Stimulated activated CD4-positive, alpha-beta T cell treated with anti-CD3 and anti-CD28 coated beads, Interleukin-12 subunit alpha, Interleukin-12 subunit beta, amount 100 ng/mL, for 48 hours (primary cell): ENCODE results near the gene SELENOT.

Experiments used
- DNase-seq, 3 donors: peaks; one replicate each; pipeline ENCODE4 v3.0.0-alpha.2; 2020; ENCODE audit warnings: low read depth in 2 of 3, low spot score in 1 of 3

The SELENOT gene

GRCh38 chr3:150662410-150663200 lies 59.5 kb downstream of the SELENOT start:
- DNase-seq: no peak

- DNase-seq: no peak
Observed at GRCh38 chr3:150663461-150663860, 60.3 kb downstream of the SELENOT start.

DNA sequence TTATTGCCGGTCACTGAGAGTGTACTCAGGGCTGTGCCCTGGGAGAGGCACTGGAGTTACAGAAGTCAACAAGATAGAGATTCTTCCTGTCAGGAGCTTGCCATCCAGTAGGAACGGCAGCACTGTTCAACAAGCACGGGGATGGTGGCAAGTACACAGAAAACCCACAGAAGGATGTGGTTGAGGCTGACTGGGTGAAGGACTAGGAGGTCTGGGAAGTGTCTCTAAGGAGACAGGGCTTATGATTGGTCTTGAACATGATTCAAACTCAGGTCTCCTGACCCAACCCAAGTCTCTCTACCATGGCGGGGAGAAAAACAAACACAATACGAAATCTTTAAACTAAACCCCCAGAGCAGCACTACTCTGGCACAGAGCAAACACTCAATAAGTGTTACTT lies 63.0 kb downstream of the SELENOT start:
- DNase-seq: no peak

DNA sequence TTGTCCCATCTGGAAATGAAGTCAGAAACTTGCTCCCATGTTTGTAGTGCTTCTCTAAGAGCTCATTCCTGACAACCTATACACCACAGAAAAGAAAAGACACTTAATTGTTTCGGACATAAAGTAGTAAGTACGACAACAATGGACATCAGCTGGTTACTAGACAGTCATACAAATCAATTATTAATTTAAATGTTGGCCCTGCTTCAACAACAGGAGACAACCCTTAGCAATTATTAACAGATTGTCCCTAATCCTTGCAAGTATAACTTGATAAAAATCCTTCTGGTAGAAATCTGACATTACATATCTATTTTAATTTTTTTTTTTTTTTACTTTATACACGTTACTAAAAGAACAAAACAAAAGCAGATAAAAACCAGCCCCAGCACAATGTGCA lies 70.8 kb downstream of the SELENOT start:
- no peak for DNase-seq

DNA sequence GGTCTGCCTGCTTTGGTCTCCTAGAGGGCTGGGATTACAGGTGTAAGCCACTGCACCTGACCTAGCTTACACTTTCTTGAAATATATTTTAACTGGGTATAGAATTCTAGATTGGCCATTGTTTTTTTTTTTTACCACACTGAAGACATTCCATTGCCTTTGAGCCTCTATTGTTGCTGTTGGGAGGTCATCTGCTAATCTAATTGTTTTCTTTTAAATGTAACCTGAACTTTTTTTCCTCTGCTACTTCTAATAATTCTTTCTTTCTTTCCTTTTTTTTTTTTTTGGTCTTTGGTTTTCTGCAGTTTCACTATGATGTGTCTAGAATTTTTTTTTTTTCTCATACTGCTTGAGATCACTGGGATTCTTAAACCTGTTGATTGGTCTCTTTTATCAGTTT lies 72.5 kb downstream of the SELENOT start:
- no peak for DNase-seq
